HG02642 (cell line): ENCODE results near the gene FCAR.
"Not testable (repeated sequence)": the region's sequence is repeated elsewhere in the genome, so short reads cannot be mapped to it uniquely, and the experiment has no call there.

Source experiments
- ATAC-seq: cut with Tn5 transposase; IDR thresholded peaks from one replicate; pipeline ENCODE4 v1.9.1; 2021; ENCODE audit warnings: mild to moderate bottlenecking; ENCODE audit not compliant: unreplicated experiment, poor library complexity

Gene FCAR

DNA sequence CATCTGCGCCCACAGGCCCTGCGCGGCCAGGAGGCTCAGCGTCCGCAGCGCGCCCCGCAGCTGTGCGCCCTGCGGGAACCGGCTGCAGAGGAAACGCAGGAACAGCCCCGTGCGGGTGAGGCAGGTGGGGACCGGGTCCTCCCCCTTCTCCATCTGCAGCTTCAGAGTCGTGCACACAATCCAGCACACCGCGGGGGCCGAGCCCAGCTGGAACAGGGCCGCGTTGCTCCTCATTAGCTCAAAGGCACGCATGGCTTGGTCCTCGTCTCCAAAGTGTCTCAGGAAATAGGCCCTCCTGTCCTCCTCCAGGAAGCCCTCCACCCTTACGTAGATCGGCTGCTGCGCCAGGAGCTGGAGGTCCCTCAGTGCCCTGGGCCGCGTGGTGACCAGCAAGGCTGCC lies 65.5 kb downstream of the FCAR start:
- not testable (repeated sequence) for ATAC-seq
